K562 (cell line): Measurements from ENCODE around the gene CTXN3.

Experiments used
- CTCF ChIP-seq, 3 experiments: IDR thresholded peaks in 2 of 3; conservative IDR thresholded peaks in 1 of 3; 2 replicates each; pipeline ENCODE4 v1.5.1; 2011 to 2012; ENCODE audit warnings: low read length in 3 of 3, mild to moderate bottlenecking in 3 of 3, control low read depth in 2 of 3, improper control_type of control experiment in 1 of 3, inconsistent platforms in 1 of 3, low read depth in 1 of 3, mixed read lengths in 1 of 3, moderate library complexity in 1 of 3; ENCODE audit not compliant: insufficient read depth in 2 of 3
- DDX20 ChIP-seq: fragments of 450-650 bp; IDR thresholded peaks from 2 replicates; pipeline ENCODE4 v1.6.1; 2016; ENCODE audit warnings: missing genetic modification characterization, low read depth, mild to moderate bottlenecking, missing compliant biosample characterization, moderate library complexity
- ETV6 ChIP-seq, 3 experiments: fragments of 150-350 bp in 1 of 3; sonication (generic) in 1 of 3; formaldehyde crosslinking in 1 of 3; IDR thresholded peaks; 2 replicates each; pipeline versions ENCODE4 v1.6.1 to v1.8.0; 2014 to 2022; ENCODE audit warnings: borderline replicate concordance in 2 of 3, low read depth in 2 of 3, antibody characterized with exemption in 1 of 3, low read length in 1 of 3, mild to moderate bottlenecking in 1 of 3, missing genetic modification reagents in 1 of 3
- EZH2 ChIP-seq: IDR thresholded peaks from 2 replicates; pipeline ENCODE4 v1.6.1; 2012; ENCODE audit warnings: low read depth, mild to moderate bottlenecking, inconsistent platforms, low read length, borderline replicate concordance
- PHF8 ChIP-seq: fragments of 200-600 bp; sonication (generic); IDR thresholded peaks from 2 replicates; pipeline ENCODE4 v1.6.1; 2012; ENCODE audit warnings: mixed run types, mild to moderate bottlenecking, inconsistent platforms, low read length, moderate library complexity, borderline replicate concordance
- SNIP1 ChIP-seq: fragments of 450-650 bp; IDR thresholded peaks from 2 replicates; pipeline ENCODE4 v1.7.1; 2017; ENCODE audit warnings: low read depth, mild to moderate bottlenecking
- THAP7 ChIP-seq: fragments of 250-450 bp; sonication (Bioruptor Pico); IDR thresholded peaks from 2 replicates; pipeline ENCODE4 v1.5.0; 2021
- ZNF133 ChIP-seq: fragments of 250-450 bp; sonication (Bioruptor Pico); IDR thresholded peaks from 2 replicates; pipeline ENCODE4 v1.4.0; 2020; ENCODE audit warnings: mild to moderate bottlenecking

GRCh38 chr5:127602896-127603844, 45.7 kb upstream of the CTXN3 start:
- TF ChIP-seq CTCF (IDR thresholded peaks at IDR 0.05 in 2 of 3, conservative IDR thresholded peaks at IDR 0.05 in 1 of 3; ENCODE audit: insufficient read depth in 2 of 3, low read depth in 1 of 3, low read length in 3 of 3) (no peak), PHF8 (no peak), ZNF133 (CRISPR knock-in tag) (no peak), EZH2 (no peak), ETV6 (IDR thresholded peaks at IDR 0.05; ENCODE audit: borderline replicate concordance in 1 of 2, low read depth in 2 of 2, low read length in 1 of 2) (no peak), ETV6 (CRISPR knock-in tag; IDR thresholded peaks at IDR 0.05; ENCODE audit: borderline replicate concordance) (no peak), SNIP1 (no peak), THAP7 (CRISPR knock-in tag) (no peak), DDX20 (tag) (no peak)
